Natural killer cell (primary cell): Measurements from ENCODE around the gene NUDT2. TPM values are rescaled to one million over a fixed set of nuclear protein-coding genes. Genes with fewer than 3 reads are reported as not detected.

Source experiments
- ATAC-seq, 3 donors: fragments of 150-1000 bp in 2 of 3; fragments of 200-7000 bp in 1 of 3; cut with Tn5 transposase; 1 replicate in 1 of 3; 2 replicates in 2 of 3; pipeline ENCODE4 v1.10.0; 2021; ENCODE audit warnings: mild to moderate bottlenecking in 2 of 3, moderate library complexity in 2 of 3
- DNase-seq, 2 donors: peaks; one replicate each; pipeline versions ENCODE4 v3.0.0 to v3.0.0-alpha.2; 2013 to 2021; ENCODE audit warnings: mixed read lengths in 1 of 2
- H3K27ac ChIP-seq: one replicate; pipeline ENCODE4 v1.5.1; 2013; ENCODE audit warnings: mild to moderate bottlenecking, low read length
- H3K27me3 ChIP-seq: one replicate; pipeline ENCODE4 v1.6.1; 2013; ENCODE audit warnings: low read length; ENCODE audit not compliant: control insufficient read depth, insufficient read depth
- H3K36me3 ChIP-seq: one replicate; pipeline ENCODE4 v1.6.1; 2013; ENCODE audit warnings: low read length; ENCODE audit not compliant: control insufficient read depth, insufficient read depth
- H3K4me1 ChIP-seq: one replicate; pipeline ENCODE4 v1.6.1; 2013; ENCODE audit warnings: low read length; ENCODE audit not compliant: control insufficient read depth, insufficient read depth
- H3K4me3 ChIP-seq: one replicate; pipeline ENCODE4 v1.5.1; 2013; ENCODE audit warnings: low read length
- H3K9me3 ChIP-seq: one replicate; pipeline ENCODE4 v1.6.1; 2013; ENCODE audit warnings: low read length; ENCODE audit not compliant: control insufficient read depth, insufficient read depth
- H3K27ac Mint-ChIP-seq, 2 donors: one replicate each; pipeline ENCODE4 v1.8.0; 2022; ENCODE audit warnings: mild to moderate bottlenecking in 2 of 2, mixed read lengths in 2 of 2, moderate library complexity in 1 of 2
- H3K27me3 Mint-ChIP-seq, 2 donors: one replicate each; pipeline ENCODE4 v1.8.0; 2022; ENCODE audit warnings: low read depth in 2 of 2, mixed read lengths in 2 of 2
- H3K36me3 Mint-ChIP-seq: one replicate; pipeline ENCODE4 v1.8.0; 2022; ENCODE audit warnings: mixed read lengths
- H3K4me1 Mint-ChIP-seq, 2 donors: one replicate each; pipeline ENCODE4 v1.8.0; 2022; ENCODE audit warnings: mixed read lengths in 2 of 2
- H3K4me3 Mint-ChIP-seq: one replicate; pipeline ENCODE4 v1.8.0; 2022; ENCODE audit warnings: mild to moderate bottlenecking, moderate library complexity, mixed read lengths
- H3K9me3 Mint-ChIP-seq, 2 donors: one replicate each; pipeline ENCODE4 v1.8.0; 2022; ENCODE audit warnings: mixed read lengths in 2 of 2
- WGBS: methylation state at CpG from one replicate; pipeline ENCODE4 v1.1.7; 2013; ENCODE audit warnings: missing lambda C conversion rate; ENCODE audit not compliant: insufficient coverage; 5-methylcytosine and 5-hydroxymethylcytosine counted together
- intact Hi-C: fragments of 100-400 bp; cut with micrococcal nuclease; formaldehyde crosslinking; loops from one replicate; pipeline ENCODE4 v1.14.2; 2022
- total RNA-seq, 4 donors: library from RNA; stranded (reverse); fragments of 120-200 nt in 1 of 4; gene quantifications; one replicate each; pipeline versions ENCODE4 v1.2.3 to v1.2.4, GENCODE V29; 2013 to 2022
- TF ChIP-seq, protein P1 (sequence below): fragments of 200-600 bp; IDR thresholded peaks from one replicate; pipeline ENCODE4 v1.8.0; 2022; ENCODE audit warnings: antibody characterized with exemption

NUDT2 gene
- total RNA-seq, 3 donors from 2014 or later (not counting 1 experiment from before 2014, with no cell fraction given): 8.5 to 15.7 (median 9.4) TPM

DNA sequence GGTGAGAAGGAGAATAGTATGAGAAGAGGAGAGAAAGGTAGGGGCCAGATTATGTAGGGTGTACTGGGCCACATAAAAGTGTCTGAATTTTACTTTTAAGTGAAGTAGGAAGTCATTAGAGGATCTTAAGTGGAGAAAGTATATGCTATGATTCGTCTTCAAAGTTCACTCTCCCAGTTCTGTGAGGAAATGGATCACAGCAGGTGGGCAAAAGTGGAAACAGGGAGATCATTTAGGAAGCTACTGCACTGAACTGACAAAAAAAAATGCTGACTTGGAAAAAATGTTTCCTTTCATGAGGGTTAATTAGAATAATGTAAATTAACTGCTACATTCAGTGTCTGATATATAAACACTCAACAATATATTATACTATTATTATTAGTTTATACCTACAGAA lies 2.7 kb upstream of the NUDT2 start:
- no peak overlapping the region for H3K4me3 Mint-ChIP-seq
- H3K36me3 ChIP-seq: no peaks in the 10 kb centered on the region
- no peak overlapping the region for H3K4me3 ChIP-seq
- H3K36me3 Mint-ChIP-seq: no peaks in the 10 kb centered on the region
- H3K27me3 ChIP-seq: no peaks in the 10 kb centered on the region
- H3K9me3 Mint-ChIP-seq: no peaks in the 10 kb centered on the region
- H3K4me1 Mint-ChIP-seq: peaks cover 14 to 19% of the 10 kb centered on the region in 2 donors
- ATAC-seq (no peak), DNase-seq (no peak)
- peaks cover 17% of the 10 kb centered on the region for H3K4me1 ChIP-seq
- TF ChIP-seq, protein P1, sequence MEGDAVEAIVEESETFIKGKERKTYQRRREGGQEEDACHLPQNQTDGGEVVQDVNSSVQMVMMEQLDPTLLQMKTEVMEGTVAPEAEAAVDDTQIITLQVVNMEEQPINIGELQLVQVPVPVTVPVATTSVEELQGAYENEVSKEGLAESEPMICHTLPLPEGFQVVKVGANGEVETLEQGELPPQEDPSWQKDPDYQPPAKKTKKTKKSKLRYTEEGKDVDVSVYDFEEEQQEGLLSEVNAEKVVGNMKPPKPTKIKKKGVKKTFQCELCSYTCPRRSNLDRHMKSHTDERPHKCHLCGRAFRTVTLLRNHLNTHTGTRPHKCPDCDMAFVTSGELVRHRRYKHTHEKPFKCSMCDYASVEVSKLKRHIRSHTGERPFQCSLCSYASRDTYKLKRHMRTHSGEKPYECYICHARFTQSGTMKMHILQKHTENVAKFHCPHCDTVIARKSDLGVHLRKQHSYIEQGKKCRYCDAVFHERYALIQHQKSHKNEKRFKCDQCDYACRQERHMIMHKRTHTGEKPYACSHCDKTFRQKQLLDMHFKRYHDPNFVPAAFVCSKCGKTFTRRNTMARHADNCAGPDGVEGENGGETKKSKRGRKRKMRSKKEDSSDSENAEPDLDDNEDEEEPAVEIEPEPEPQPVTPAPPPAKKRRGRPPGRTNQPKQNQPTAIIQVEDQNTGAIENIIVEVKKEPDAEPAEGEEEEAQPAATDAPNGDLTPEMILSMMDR: no peak
- WGBS: 72% methylated on average over 1 of the region's 1 CpG
- no peak overlapping the region for H3K27ac Mint-ChIP-seq
- H3K9me3 ChIP-seq: no peaks in the 10 kb centered on the region
- intact Hi-C loops: loop anchor here (5.0 kb wide), 1 partner anchor 204 kb away; no protein-coding TSS in a partner anchor
- H3K27ac ChIP-seq: no peak overlapping the region
- H3K27me3 Mint-ChIP-seq: no peaks in the 10 kb centered on the region

DNA sequence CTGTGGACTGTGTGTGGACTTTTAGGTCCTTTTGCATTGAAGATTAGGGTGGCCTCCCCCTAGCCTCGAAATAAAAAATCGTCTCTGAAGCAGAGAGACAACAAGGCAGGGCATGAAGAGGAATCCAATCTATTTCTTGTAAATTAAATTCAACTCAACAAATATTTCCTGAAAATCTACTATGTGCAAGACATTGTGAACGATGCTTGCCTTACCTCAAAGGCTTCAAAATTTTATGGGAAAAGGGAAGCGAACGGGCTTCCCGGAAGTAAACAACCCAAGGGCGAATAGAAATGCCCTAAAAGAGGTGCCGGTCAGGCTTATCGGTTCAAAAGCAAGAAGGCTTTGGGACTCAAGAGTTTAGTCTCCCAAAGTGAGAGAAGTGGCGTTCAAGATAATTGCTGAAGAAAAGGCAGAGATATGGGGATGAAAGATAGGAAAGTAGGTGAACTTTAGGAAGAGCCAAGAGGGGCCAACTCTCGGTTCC lies 826 bp upstream of the NUDT2 start:
- H3K9me3 ChIP-seq: no peaks in the 10 kb centered on the region
- H3K27ac ChIP-seq: peak overlapping the region; percentile 66
- H3K36me3 ChIP-seq: no peaks in the 10 kb centered on the region
- no peaks in the 10 kb centered on the region for H3K27me3 ChIP-seq
- Mint-ChIP-seq H3K27ac (peak overlapping the region; percentile 95), H3K4me1 (peaks cover 23 to 26% of the 10 kb centered on the region in 2 donors), H3K27me3 (no peaks in the 10 kb centered on the region), H3K9me3 (no peaks in the 10 kb centered on the region), H3K36me3 (no peaks in the 10 kb centered on the region), H3K4me3 (peak overlapping the region; percentile 94)
- DNase-seq: no peak
- TF ChIP-seq, protein P1: no peak
- WGBS: under 1% methylated on average over 10 of the region's 11 CpGs
- intact Hi-C loops: loop anchor here (5.0 kb wide), 1 partner anchor 206 kb away; no protein-coding TSS in a partner anchor
- ATAC-seq: no peak
- H3K4me3 ChIP-seq: peak overlapping the region; percentile 67
- peaks cover 17% of the 10 kb centered on the region for H3K4me1 ChIP-seq

DNA sequence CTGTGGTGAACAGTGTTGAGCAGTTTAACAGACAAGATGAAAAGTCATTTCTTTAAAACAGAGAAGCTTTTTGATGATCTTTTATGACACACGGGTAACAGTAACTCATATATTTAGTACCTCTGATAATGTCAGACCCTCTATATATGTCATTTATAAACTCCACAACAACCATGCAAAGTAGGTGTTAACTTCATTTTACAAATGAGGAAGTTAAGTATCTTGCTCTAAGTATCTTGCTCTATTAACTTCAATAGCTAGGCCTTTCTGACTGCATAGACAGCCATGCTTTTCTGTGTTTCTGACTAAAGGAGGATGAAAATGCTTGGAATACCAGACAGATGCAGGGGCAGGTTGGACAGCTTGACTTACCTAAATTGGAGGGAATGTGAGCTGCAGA lies 1.8 kb downstream of the NUDT2 start:
- peak overlapping the region; percentile 19 to 33 for H3K27ac Mint-ChIP-seq

More for the DNA sequence above, 1.8 kb downstream of the NUDT2 start:
- no peak overlapping the region for H3K4me3 ChIP-seq
- peaks cover 17% of the 10 kb centered on the region for H3K4me1 ChIP-seq
- no peaks in the 10 kb centered on the region for H3K27me3 ChIP-seq
- intact Hi-C loops: no loop called here
- peak overlapping the region; percentile 50 for H3K4me3 Mint-ChIP-seq
- no peaks in the 10 kb centered on the region for H3K36me3 ChIP-seq
- no CpG with 5 or more reads among the region's 1 CpG for WGBS
- TF ChIP-seq, protein P1: no peak
- H3K27ac ChIP-seq: no peak overlapping the region
- H3K4me1 Mint-ChIP-seq: peaks cover 26 to 30% of the 10 kb centered on the region in 2 donors
- ATAC-seq (no peak), DNase-seq (no peak)
- no peaks in the 10 kb centered on the region for H3K36me3 Mint-ChIP-seq
- no peaks in the 10 kb centered on the region for H3K9me3 ChIP-seq
- no peaks in the 10 kb centered on the region for H3K27me3 Mint-ChIP-seq
- H3K9me3 Mint-ChIP-seq: no peaks in the 10 kb centered on the region
